ENCODE results near the gene ASB12.

Gene ASB12

GRCh38 chrX:64205441-64205734, 25.0 kb downstream of the ASB12 start, which contains the start of gene AMER1:
AMER1 (minus strand) TSS chrX:64205708; CDS start chrX:64193286, 12,422 bp downstream.
- DNase-seq (ENCODE audit: low spot score), result peak; percentile 79
- H3K4me3 ChIP-seq, result peak within 1 kb of the TSS; percentile 84
- TF ChIP-seq CTCF (IDR thresholded peaks at IDR 0.05), result no peak
- peak within 1 kb of the TSS; percentile 86 to 94 for H3K27ac ChIP-seq

GRCh38 chrX:64204701-64205440, 25.5 kb downstream of the ASB12 start:
- Histone ChIP-seq H3K4me3 (peak overlapping the region; percentile 84), H3K27ac (peak overlapping the region; percentile 86 to 94)
- TF ChIP-seq CTCF (IDR thresholded peaks at IDR 0.05), result no peak
- peak; percentile 75 for DNase-seq (ENCODE audit: low spot score)

- Histone ChIP-seq H3K27ac (peak overlapping the region; percentile 86 to 94), H3K4me3 (peak overlapping the region; percentile 84)
- DNase-seq (ENCODE audit: low spot score), result peak; percentile 76
- no peak for TF ChIP-seq CTCF (IDR thresholded peaks at IDR 0.05)
These were observed 26.2 kb downstream of the ASB12 start for GRCh38 chrX:64204252-64204651.

GRCh38 chrX:64202808-64203325, 27.5 kb downstream of the ASB12 start:
- H3K27ac ChIP-seq, result no peak overlapping the region
- no peak for TF ChIP-seq CTCF (IDR thresholded peaks at IDR 0.05)
- no peak for DNase-seq (ENCODE audit: low spot score)

GRCh38 chrX:64198036-64198435, 32.4 kb downstream of the ASB12 start:
- no peak for TF ChIP-seq CTCF (IDR thresholded peaks at IDR 0.05)
- DNase-seq (ENCODE audit: low spot score), result no peak
- no peak overlapping the region for H3K27ac ChIP-seq
- H3K4me3 ChIP-seq, result no peak overlapping the region

More at GRCh38 chrX:64202808-64203325, 27.5 kb downstream of the ASB12 start:
- no peak overlapping the region for H3K4me3 ChIP-seq

GRCh38 chrX:64196606-64197005, 33.8 kb downstream of the ASB12 start:
- Histone ChIP-seq H3K27ac (no peak overlapping the region), H3K4me3 (no peak overlapping the region)
- no peak for DNase-seq (ENCODE audit: low spot score)
- TF ChIP-seq CTCF (IDR thresholded peaks at IDR 0.05), result no peak

- H3K27ac ChIP-seq, result no peak overlapping the region
- no peak for DNase-seq (ENCODE audit: low spot score)
- no peak for TF ChIP-seq CTCF (IDR thresholded peaks at IDR 0.05)
- H3K4me3 ChIP-seq, result no peak overlapping the region
These were observed 34.5 kb downstream of the ASB12 start for GRCh38 chrX:64195862-64196261.
